ENCODE data around the gene TMEM178B. TPM values are rescaled to one million over a fixed set of nuclear protein-coding genes. Genes with fewer than 3 reads are reported as not detected.

The TMEM178B gene
- total RNA-seq, 2 donors from 2014 or later = 0.92 to 0.95 TPM

GRCh38 chr7:141181812-141182211 lies 107.9 kb downstream of the TMEM178B start:
- no peak for ATAC-seq (ENCODE audit: insufficient number of reproducible peaks, low FRiP score, low read depth)
- Histone ChIP-seq H3K9me3 (no peaks in the 10 kb centered on the region), H3K27me3 (replicated peaks; ENCODE audit: insufficient read depth) (no peaks in the 10 kb centered on the region), H3K4me1 (ENCODE audit: control insufficient read depth in 1 of 2, low read depth in 2 of 2) (no peaks in the 10 kb centered on the region), H3K27ac (no peak overlapping the region), H3K4me3 (no peak overlapping the region), H3K36me3 (no peaks in the 10 kb centered on the region)
- TF ChIP-seq, protein P1, sequence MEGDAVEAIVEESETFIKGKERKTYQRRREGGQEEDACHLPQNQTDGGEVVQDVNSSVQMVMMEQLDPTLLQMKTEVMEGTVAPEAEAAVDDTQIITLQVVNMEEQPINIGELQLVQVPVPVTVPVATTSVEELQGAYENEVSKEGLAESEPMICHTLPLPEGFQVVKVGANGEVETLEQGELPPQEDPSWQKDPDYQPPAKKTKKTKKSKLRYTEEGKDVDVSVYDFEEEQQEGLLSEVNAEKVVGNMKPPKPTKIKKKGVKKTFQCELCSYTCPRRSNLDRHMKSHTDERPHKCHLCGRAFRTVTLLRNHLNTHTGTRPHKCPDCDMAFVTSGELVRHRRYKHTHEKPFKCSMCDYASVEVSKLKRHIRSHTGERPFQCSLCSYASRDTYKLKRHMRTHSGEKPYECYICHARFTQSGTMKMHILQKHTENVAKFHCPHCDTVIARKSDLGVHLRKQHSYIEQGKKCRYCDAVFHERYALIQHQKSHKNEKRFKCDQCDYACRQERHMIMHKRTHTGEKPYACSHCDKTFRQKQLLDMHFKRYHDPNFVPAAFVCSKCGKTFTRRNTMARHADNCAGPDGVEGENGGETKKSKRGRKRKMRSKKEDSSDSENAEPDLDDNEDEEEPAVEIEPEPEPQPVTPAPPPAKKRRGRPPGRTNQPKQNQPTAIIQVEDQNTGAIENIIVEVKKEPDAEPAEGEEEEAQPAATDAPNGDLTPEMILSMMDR (IDR thresholded peaks at IDR 0.05) = no peak
- DNase-seq (ENCODE audit: low spot score) = no peak

DNA sequence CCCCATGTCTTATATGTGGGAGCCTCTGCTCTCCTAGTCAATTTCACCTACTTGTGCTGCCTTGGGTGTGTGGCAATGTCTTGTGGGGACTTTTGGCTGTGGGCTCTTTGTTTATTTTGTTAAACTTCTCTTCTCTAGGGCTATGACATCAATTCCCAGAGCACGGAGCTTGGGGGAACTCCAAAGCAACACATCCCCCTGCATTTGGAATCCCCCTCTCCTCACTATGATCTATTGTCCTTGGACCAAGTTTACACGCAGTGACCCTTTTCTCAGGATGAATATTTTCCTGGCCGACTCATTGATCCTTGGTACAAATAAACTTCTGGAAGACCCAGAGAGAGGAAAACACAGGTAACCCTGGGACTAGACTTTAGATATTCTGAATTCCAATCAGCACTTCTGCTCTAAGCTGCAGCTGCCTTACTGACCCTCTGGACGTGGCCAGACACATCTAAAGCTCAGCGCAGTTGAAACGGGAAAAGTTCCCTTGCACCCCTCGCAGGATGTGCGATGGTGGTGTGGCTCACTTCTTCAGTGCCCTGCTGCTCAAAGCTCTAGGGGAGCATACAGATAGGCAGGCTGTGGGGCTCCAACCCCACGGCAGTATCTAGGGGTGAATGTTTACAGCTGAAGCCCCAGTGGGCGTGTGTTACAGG lies 110.8 kb downstream of the TMEM178B start:
- TF ChIP-seq, protein P1 (IDR thresholded peaks at IDR 0.05) = no peak
- no peaks in the 10 kb centered on the region for H3K27me3 ChIP-seq (replicated peaks; ENCODE audit: insufficient read depth)
- H3K36me3 ChIP-seq = no peaks in the 10 kb centered on the region
- H3K4me3 ChIP-seq = no peak overlapping the region
- ATAC-seq (ENCODE audit: insufficient number of reproducible peaks, low FRiP score, low read depth) (no peak), DNase-seq (ENCODE audit: low spot score) (no peak)
- no peaks in the 10 kb centered on the region for H3K4me1 ChIP-seq (ENCODE audit: control insufficient read depth in 1 of 2, low read depth in 2 of 2)
- no peak overlapping the region for H3K27ac ChIP-seq
- H3K9me3 ChIP-seq = no peaks in the 10 kb centered on the region

DNA sequence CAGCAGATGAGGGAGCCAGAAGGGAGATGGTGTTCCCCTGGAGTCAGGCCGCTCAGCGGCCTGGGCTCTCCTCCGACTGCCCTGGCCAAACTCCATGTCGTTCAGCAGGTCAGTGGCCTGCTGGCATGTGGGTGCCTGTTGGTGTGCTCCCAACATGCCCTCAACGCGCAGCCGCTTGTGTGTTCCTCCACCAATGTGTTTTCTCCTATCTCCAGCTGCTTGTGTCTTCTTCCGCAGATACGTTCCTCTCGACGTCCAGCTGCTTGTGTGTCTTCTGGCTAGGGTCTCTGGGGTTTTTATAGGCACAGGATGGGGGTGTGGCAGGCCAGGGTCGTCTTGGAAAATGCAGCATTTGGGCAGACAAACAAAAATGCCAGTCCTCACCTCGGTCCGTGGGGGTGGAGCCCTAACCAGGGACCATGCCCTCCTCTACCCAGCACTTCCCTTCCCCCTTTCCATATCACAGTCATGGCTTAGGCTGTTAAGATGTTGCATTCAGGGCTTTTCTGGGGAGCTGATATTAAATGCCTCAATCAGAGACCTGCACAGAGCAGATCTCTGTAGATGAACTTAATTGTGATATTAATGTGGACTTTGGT lies 111.6 kb downstream of the TMEM178B start:
- Histone ChIP-seq H3K36me3 (no peaks in the 10 kb centered on the region), H3K4me3 (no peak overlapping the region), H3K27me3 (replicated peaks; ENCODE audit: insufficient read depth) (no peaks in the 10 kb centered on the region), H3K4me1 (ENCODE audit: control insufficient read depth in 1 of 2, low read depth in 2 of 2) (no peaks in the 10 kb centered on the region), H3K27ac (no peak overlapping the region), H3K9me3 (no peaks in the 10 kb centered on the region)
- DNase-seq (ENCODE audit: low spot score) (no peak), ATAC-seq (ENCODE audit: insufficient number of reproducible peaks, low FRiP score, low read depth) (no peak)
- TF ChIP-seq, protein P1 (IDR thresholded peaks at IDR 0.05) = no peak

GRCh38 chr7:141189231-141189630 lies 115.4 kb downstream of the TMEM178B start:
- no peaks in the 10 kb centered on the region for H3K9me3 ChIP-seq
- H3K36me3 ChIP-seq = no peaks in the 10 kb centered on the region
- no peak for DNase-seq (ENCODE audit: low spot score)
- no peak for ATAC-seq (ENCODE audit: insufficient number of reproducible peaks, low FRiP score, low read depth)
- no peaks in the 10 kb centered on the region for H3K4me1 ChIP-seq (ENCODE audit: control insufficient read depth in 1 of 2, low read depth in 2 of 2)
- H3K27ac ChIP-seq = no peak overlapping the region
- H3K4me3 ChIP-seq = no peak overlapping the region
- TF ChIP-seq, protein P1 (IDR thresholded peaks at IDR 0.05) = no peak
- H3K27me3 ChIP-seq (replicated peaks; ENCODE audit: insufficient read depth) = no peaks in the 10 kb centered on the region

- no peaks in the 10 kb centered on the region for H3K9me3 ChIP-seq
- DNase-seq (ENCODE audit: low spot score) (no peak), ATAC-seq (ENCODE audit: insufficient number of reproducible peaks, low FRiP score, low read depth) (no peak)
- H3K4me3 ChIP-seq = no peak overlapping the region
- H3K36me3 ChIP-seq = no peaks in the 10 kb centered on the region
- TF ChIP-seq, protein P1 (IDR thresholded peaks at IDR 0.05) = no peak
- H3K27ac ChIP-seq = no peak overlapping the region
- H3K27me3 ChIP-seq (replicated peaks; ENCODE audit: insufficient read depth) = no peaks in the 10 kb centered on the region
- H3K4me1 ChIP-seq (ENCODE audit: control insufficient read depth in 1 of 2, low read depth in 2 of 2) = no peaks in the 10 kb centered on the region
Observed at GRCh38 chr7:141190495-141190894, 116.6 kb downstream of the TMEM178B start.
